Measurements from ENCODE around the gene ITGA7.

ITGA7 gene

GRCh38 chr12:55736076-55736475 is 28.4 kb upstream of the ITGA7 start:
- no peaks in the 10 kb centered on the region for H3K9me3 Mint-ChIP-seq
- TF ChIP-seq CTCF (IDR thresholded peaks at IDR 0.05) = no peak
- no peak overlapping the region for H3K27ac Mint-ChIP-seq
- H3K36me3 Mint-ChIP-seq (ENCODE audit: low read depth) = no peaks in the 10 kb centered on the region
- no peak for DNase-seq
- peaks cover 52% of the 10 kb centered on the region for H3K4me1 Mint-ChIP-seq
- no peak overlapping the region for H3K4me3 Mint-ChIP-seq
- peaks cover 3% of the 10 kb centered on the region for H3K27me3 Mint-ChIP-seq (ENCODE audit: low read depth, poor library complexity)

GRCh38 chr12:55734595-55734994 is 26.9 kb upstream of the ITGA7 start:
- no peak for TF ChIP-seq CTCF (IDR thresholded peaks at IDR 0.05)
- peaks cover 3% of the 10 kb centered on the region for H3K27me3 Mint-ChIP-seq (ENCODE audit: low read depth, poor library complexity)
- H3K27ac Mint-ChIP-seq = no peak overlapping the region
- no peaks in the 10 kb centered on the region for H3K36me3 Mint-ChIP-seq (ENCODE audit: low read depth)
- peaks cover 55% of the 10 kb centered on the region for H3K4me1 Mint-ChIP-seq
- H3K4me3 Mint-ChIP-seq = no peak overlapping the region
- H3K9me3 Mint-ChIP-seq = no peaks in the 10 kb centered on the region
- no peak for DNase-seq

DNA sequence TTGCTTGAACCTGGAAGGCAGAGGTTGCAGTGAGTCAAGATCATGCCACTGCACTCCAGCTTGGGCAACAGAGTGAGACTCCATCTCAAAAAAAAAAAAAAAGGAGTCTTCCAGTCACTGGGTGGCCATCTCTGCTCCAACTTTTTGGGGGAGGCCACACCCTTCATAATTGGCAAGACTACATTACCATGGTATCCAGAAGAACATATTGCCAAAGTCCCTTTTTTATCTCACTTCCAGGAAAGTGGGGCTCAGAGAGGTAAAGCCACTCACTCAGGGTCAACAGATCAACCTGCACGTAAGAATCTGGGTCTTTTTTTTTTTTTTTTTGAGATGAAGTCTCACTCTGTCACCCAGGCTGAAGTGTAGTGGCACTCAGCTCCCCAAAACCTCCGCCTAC is 26.2 kb upstream of the ITGA7 start:
- H3K4me1 Mint-ChIP-seq = peaks cover 53% of the 10 kb centered on the region
- peaks cover 5% of the 10 kb centered on the region for H3K27me3 Mint-ChIP-seq (ENCODE audit: low read depth, poor library complexity)
- no peak for DNase-seq
- no peak for TF ChIP-seq CTCF (IDR thresholded peaks at IDR 0.05)
- no peaks in the 10 kb centered on the region for H3K36me3 Mint-ChIP-seq (ENCODE audit: low read depth)
- no peak overlapping the region for H3K27ac Mint-ChIP-seq
- H3K4me3 Mint-ChIP-seq = no peak overlapping the region
- H3K9me3 Mint-ChIP-seq = no peaks in the 10 kb centered on the region

GRCh38 chr12:55733021-55733555 is 25.4 kb upstream of the ITGA7 start:
- H3K4me3 Mint-ChIP-seq = no peak overlapping the region
- H3K36me3 Mint-ChIP-seq (ENCODE audit: low read depth) = no peaks in the 10 kb centered on the region
- peaks cover 47% of the 10 kb centered on the region for H3K4me1 Mint-ChIP-seq
- peaks cover 5% of the 10 kb centered on the region for H3K27me3 Mint-ChIP-seq (ENCODE audit: low read depth, poor library complexity)
- DNase-seq = no peak
- no peak overlapping the region for H3K27ac Mint-ChIP-seq
- no peaks in the 10 kb centered on the region for H3K9me3 Mint-ChIP-seq
- no peak for TF ChIP-seq CTCF (IDR thresholded peaks at IDR 0.05)

DNA sequence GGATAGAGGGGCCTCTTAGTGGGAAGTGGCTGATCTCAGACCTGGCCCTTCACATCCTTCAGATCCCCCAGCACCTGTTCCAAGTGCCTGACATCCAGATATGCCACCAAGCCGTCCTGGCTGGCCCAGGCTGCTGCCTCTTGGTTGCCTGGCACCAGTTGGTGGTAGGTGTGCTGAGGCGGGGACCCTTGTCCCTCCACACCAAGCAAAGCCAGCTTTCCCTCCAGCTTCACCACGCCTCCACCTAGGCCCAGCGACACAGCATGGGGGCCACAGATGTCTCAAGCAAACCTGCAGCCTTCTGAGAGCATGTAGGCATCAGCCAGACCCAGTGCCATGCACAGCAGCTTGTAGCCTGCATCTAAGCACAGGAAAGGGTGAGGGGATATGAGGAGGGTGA is 24.6 kb upstream of the ITGA7 start:
- no peaks in the 10 kb centered on the region for H3K9me3 Mint-ChIP-seq
- H3K36me3 Mint-ChIP-seq (ENCODE audit: low read depth) = no peaks in the 10 kb centered on the region
- H3K4me1 Mint-ChIP-seq = peaks cover 45% of the 10 kb centered on the region
- no peak for TF ChIP-seq CTCF (IDR thresholded peaks at IDR 0.05)
- DNase-seq = no peak
- no peak overlapping the region for H3K4me3 Mint-ChIP-seq
- peaks cover 5% of the 10 kb centered on the region for H3K27me3 Mint-ChIP-seq (ENCODE audit: low read depth, poor library complexity)
- H3K27ac Mint-ChIP-seq = no peak overlapping the region
